OCI-LY7 (cell line): Measurements from ENCODE around the gene APBB2. TPM values are rescaled to one million over a fixed set of nuclear protein-coding genes. Genes with fewer than 3 reads are reported as not detected.

ENCODE experiments used
- BruUV-seq: library from RNA; stranded (reverse); fragments of 400-500 nt; replicated peaks from 2 replicates; lab custom pipeline; 2021; lab: Mats Ljungman, UMichigan
- CTCF ChIA-PET: fragments of 300-600 bp; sonication (Branson Sonifier 250); formaldehyde crosslinking; loops from one replicate; lab custom pipeline; 2022; ENCODE audit warnings: antibody characterized with exemption; ENCODE audit not compliant: unreplicated experiment; lab: Charles Lee
- POLR2A ChIA-PET: fragments of 300-600 bp; sonication (Branson Sonifier 250); formaldehyde crosslinking; loops from one replicate; lab custom pipeline; 2022; ENCODE audit warnings: antibody characterized with exemption; lab: Charles Lee
- DNase-seq: peaks from one replicate; pipeline ENCODE4 v3.0.0-alpha.2; 2015; ENCODE audit warnings: low spot score
- H2AFZ ChIP-seq: fragments of 200-600 bp; sonication (generic), shearing (Covaris generic); 2 replicates; pipeline ENCODE4 v1.6.1; 2014; ENCODE audit warnings: mild to moderate bottlenecking, antibody characterized with exemption, low read length, moderate library complexity
- H3K27ac ChIP-seq: fragments of 200-600 bp; sonication (generic); 2 replicates; pipeline ENCODE4 v1.5.1; 2014; ENCODE audit warnings: mixed run types, low read depth, mild to moderate bottlenecking, moderate library complexity, low read length, inconsistent platforms; ENCODE audit not compliant: poor library complexity, severe bottlenecking
- H3K36me3 ChIP-seq: fragments of 200-600 bp; sonication (generic); 2 replicates; pipeline ENCODE4 v1.6.1; 2014; ENCODE audit warnings: mild to moderate bottlenecking, antibody characterized with exemption, low read length, moderate library complexity, mixed read lengths; ENCODE audit not compliant: insufficient read depth
- H3K4me1 ChIP-seq: fragments of 200-600 bp; sonication (generic); 2 replicates; pipeline ENCODE4 v1.5.1; 2014; ENCODE audit warnings: mild to moderate bottlenecking, low read length; ENCODE audit not compliant: insufficient read depth, poor library complexity, severe bottlenecking
- H3K4me2 ChIP-seq: fragments of 200-600 bp; sonication (generic); 2 replicates; pipeline ENCODE4 v1.6.1; 2014; ENCODE audit warnings: mild to moderate bottlenecking, low read length
- H3K4me3 ChIP-seq: fragments of 200-600 bp; sonication (generic); 2 replicates; pipeline ENCODE4 v1.5.1; 2014; ENCODE audit warnings: mild to moderate bottlenecking, low read depth, low read length; ENCODE audit not compliant: poor library complexity, severe bottlenecking
- H3K79me2 ChIP-seq: fragments of 200-600 bp; sonication (generic); 2 replicates; pipeline ENCODE4 v1.6.1; 2016; ENCODE audit warnings: low read depth, mild to moderate bottlenecking, low read length, moderate library complexity, mixed read lengths; ENCODE audit not compliant: insufficient read depth
- H3K9me2 ChIP-seq: fragments of 200-600 bp; sonication (generic); 2 replicates; pipeline ENCODE4 v1.6.1; 2016; ENCODE audit warnings: mild to moderate bottlenecking, low read length, mixed read lengths; ENCODE audit not compliant: insufficient read depth
- H3K9me3 ChIP-seq: fragments of 200-600 bp; sonication (generic); 2 replicates; pipeline ENCODE4 v1.6.1; 2014; ENCODE audit warnings: mild to moderate bottlenecking, mixed run types, low read length, mixed read lengths
- H4K20me1 ChIP-seq: fragments of 200-600 bp; sonication (generic); 2 replicates; pipeline ENCODE4 v1.6.1; 2014; ENCODE audit warnings: mild to moderate bottlenecking, antibody characterized with exemption, low read length, moderate library complexity, mixed read lengths; ENCODE audit not compliant: insufficient read depth
- CTCF ChIP-seq: fragments of 200-600 bp; sonication (generic); conservative IDR thresholded peaks from 2 replicates; pipeline ENCODE4 v1.5.1; 2014; ENCODE audit warnings: mild to moderate bottlenecking, antibody characterized with exemption, low read length, moderate library complexity, mixed read lengths
- EZH2phosphoT487 ChIP-seq: fragments of 200-600 bp; sonication (generic); IDR thresholded peaks from 2 replicates; pipeline ENCODE4 v1.6.1; 2018; ENCODE audit warnings: low read depth, borderline replicate concordance, mild to moderate bottlenecking, mixed run types, antibody characterized with exemption, low read length, moderate library complexity, mixed read lengths
- intact Hi-C: fragments of 100-400 bp; cut with micrococcal nuclease; formaldehyde crosslinking; loops from one replicate; pipeline ENCODE4 v1.10.0; 2022; ENCODE audit not compliant: unreplicated experiment
- total RNA-seq, 2 experiments: library from RNA; depleted of rRNA in 1 of 2; stranded (reverse); fragments of >200 nt in 1 of 2; shearing (Covaris generic) in 1 of 2; gene quantifications; 2 replicates each; pipeline ENCODE4 v1.2.3, GENCODE V29; 2014 to 2022

Gene APBB2
- total RNA-seq, 2 experiments from 2014 or later, result 66.4 to 88.5 TPM

- Histone ChIP-seq H3K79me2 (peaks cover 74% of the 10 kb centered on the region), H3K36me3 (no peaks in the 10 kb centered on the region), H3K4me2 (no peak overlapping the region), H2AFZ (no peak overlapping the region), H3K4me3 (no peak overlapping the region), H3K4me1 (peaks cover 23% of the 10 kb centered on the region), H3K9me3 (no peaks in the 10 kb centered on the region), H3K27ac (no peak overlapping the region), H3K9me2 (no peaks in the 10 kb centered on the region), H4K20me1 (peaks cover 13% of the 10 kb centered on the region; the same call in 1 of the 2 replicates)
- POLR2A ChIA-PET, result interaction anchor here (0.5 to 1.1 kb wide), 4 partner anchors 9 to 262 kb away, joined by 3 to 4 read pairs (median 3); no protein-coding TSS in a partner anchor
- no TSS peak for BruUV-seq
- TF ChIP-seq EZH2phosphoT487, result no peak
- no peak for TF ChIP-seq CTCF
- DNase-seq, result no peak
- CTCF ChIA-PET, result interaction anchor here (0.5 kb wide), 1 partner anchor 149 kb away, joined by 3 read pairs; no protein-coding TSS in a partner anchor
- intact Hi-C loops, result no loop called here
Observed at GRCh38 chr4:41203841-41204240, 10.5 kb downstream of the APBB2 start.

- no TSS peak for BruUV-seq
- Histone ChIP-seq H3K9me3 (no peaks in the 10 kb centered on the region), H3K79me2 (peaks cover 70% of the 10 kb centered on the region; the same call in 1 of the 2 replicates), H2AFZ (no peak overlapping the region), H3K4me3 (no peak overlapping the region), H3K4me2 (no peak overlapping the region), H3K4me1 (peaks cover 30% of the 10 kb centered on the region), H3K27ac (no peak overlapping the region), H3K9me2 (no peaks in the 10 kb centered on the region), H4K20me1 (peaks cover 13% of the 10 kb centered on the region; the same call in 1 of the 2 replicates), H3K36me3 (no peaks in the 10 kb centered on the region)
- intact Hi-C loops, result no loop called here
- POLR2A ChIA-PET, result interaction anchor here (0.7 to 1.1 kb wide), 3 partner anchors 10 to 12 kb away, joined by 3 read pairs; no protein-coding TSS in a partner anchor
- CTCF ChIA-PET, result no interaction called here
- DNase-seq, result no peak
- TF ChIP-seq CTCF (no peak), EZH2phosphoT487 (no peak)
Observed at GRCh38 chr4:41202820-41203568, 11.3 kb downstream of the APBB2 start.

- no peak for DNase-seq
- Histone ChIP-seq H3K9me2 (no peaks in the 10 kb centered on the region), H2AFZ (no peak overlapping the region), H3K36me3 (no peaks in the 10 kb centered on the region), H4K20me1 (peaks cover 13% of the 10 kb centered on the region; the same call in 1 of the 2 replicates), H3K79me2 (peaks cover 70% of the 10 kb centered on the region; the same call in 1 of the 2 replicates), H3K27ac (no peak overlapping the region), H3K4me3 (no peak overlapping the region), H3K9me3 (no peaks in the 10 kb centered on the region), H3K4me1 (peaks cover 32% of the 10 kb centered on the region), H3K4me2 (no peak overlapping the region)
- ChIA-PET CTCF (no interaction called here), POLR2A (interaction anchor here (0.9 kb wide), 1 partner anchor 212 kb away, joined by 3 read pairs; no protein-coding TSS in a partner anchor)
- intact Hi-C loops, result no loop called here
- no peak for TF ChIP-seq CTCF
- no peak for TF ChIP-seq EZH2phosphoT487
- no TSS peak for BruUV-seq
Observed at GRCh38 chr4:41202356-41202755, 12.0 kb downstream of the APBB2 start.
